Liver (tissue), 9 donors: ENCODE results near the gene MYO1F. TPM values are rescaled to one million over a fixed set of nuclear protein-coding genes. Genes with fewer than 3 reads are reported as not detected.

ENCODE experiments used
- DNase-seq: peaks from one replicate; pipeline ENCODE4 v3.0.0-alpha.2; 2017; ENCODE audit warnings: low spot score
- H3K27ac ChIP-seq, 2 donors: one replicate each; pipeline ENCODE4 v1.7.0; 2013; ENCODE audit warnings: inconsistent platforms in 2 of 2, low read length in 2 of 2, control low read depth in 1 of 2, low read depth in 1 of 2, mild to moderate bottlenecking in 1 of 2
- H3K27me3 ChIP-seq, 4 donors: one replicate each; pipeline versions ENCODE4 v1.6.1 to v1.7.0; 2013; ENCODE audit warnings: low read length in 3 of 4, inconsistent platforms in 1 of 4, mild to moderate bottlenecking in 1 of 4, moderate library complexity in 1 of 4; ENCODE audit not compliant: control insufficient read depth in 4 of 4, insufficient read depth in 4 of 4
- H3K36me3 ChIP-seq, 4 donors: one replicate each; pipeline versions ENCODE4 v1.6.1 to v1.7.0; 2013; ENCODE audit warnings: low read length in 3 of 4, mild to moderate bottlenecking in 3 of 4, low read depth in 1 of 4, moderate library complexity in 1 of 4; ENCODE audit not compliant: control insufficient read depth in 4 of 4, insufficient read depth in 3 of 4
- H3K4me1 ChIP-seq, 4 donors: one replicate each; pipeline versions ENCODE4 v1.6.1 to v1.7.0; 2013; ENCODE audit warnings: low read length in 3 of 4, mild to moderate bottlenecking in 3 of 4, moderate library complexity in 1 of 4; ENCODE audit not compliant: control insufficient read depth in 4 of 4, insufficient read depth in 4 of 4
- H3K4me3 ChIP-seq, 3 donors: one replicate each; pipeline versions ENCODE4 v1.6.1 to v1.7.0; 2013; ENCODE audit warnings: low read length in 3 of 3, control low read depth in 1 of 3, low read depth in 1 of 3, mild to moderate bottlenecking in 1 of 3
- H3K9ac ChIP-seq, 2 donors: one replicate each; pipeline ENCODE4 v1.7.0; 2013; ENCODE audit warnings: low read length in 2 of 2, mild to moderate bottlenecking in 2 of 2, moderate library complexity in 2 of 2, control low read depth in 1 of 2, low read depth in 1 of 2
- H3K9me3 ChIP-seq, 4 donors: one replicate each; pipeline versions ENCODE4 v1.6.1 to v1.7.0; 2013; ENCODE audit warnings: low read length in 3 of 4; ENCODE audit not compliant: control insufficient read depth in 4 of 4
- CTCF ChIP-seq: fragments of 150-350 bp; IDR thresholded peaks from 2 replicates; pipeline ENCODE4 v1.5.1; 2017; ENCODE audit warnings: improper control_type of control experiment, low read depth, low read length; ENCODE audit not compliant: missing input control
- FOXA1 ChIP-seq: IDR thresholded peaks from 2 replicates; pipeline ENCODE4 v1.6.1; 2016; ENCODE audit warnings: antibody characterized with exemption
- FOXA2 ChIP-seq: IDR thresholded peaks from 2 replicates; pipeline ENCODE4 v1.6.1; 2016; ENCODE audit warnings: antibody characterized with exemption
- GABPA ChIP-seq, 2 donors: IDR thresholded peaks in 1 of 2; conservative IDR thresholded peaks in 1 of 2; 2 replicates each; pipeline ENCODE4 v1.6.1; 2016; ENCODE audit warnings: antibody characterized with exemption in 2 of 2, mild to moderate bottlenecking in 1 of 2, moderate library complexity in 1 of 2
- HNF4A ChIP-seq, 2 donors: conservative IDR thresholded peaks; 2 replicates each; pipeline ENCODE4 v1.6.1; 2016; ENCODE audit warnings: antibody characterized with exemption in 2 of 2, mild to moderate bottlenecking in 2 of 2
- HNF4G ChIP-seq: IDR thresholded peaks from 2 replicates; pipeline ENCODE4 v1.6.1; 2016; ENCODE audit warnings: antibody characterized with exemption
- JUND ChIP-seq, 2 donors: IDR thresholded peaks; 2 replicates each; pipeline ENCODE4 v1.6.1; 2016; ENCODE audit warnings: antibody characterized with exemption in 2 of 2
- MAX ChIP-seq: IDR thresholded peaks from 2 replicates; pipeline ENCODE4 v1.6.1; 2016; ENCODE audit warnings: antibody characterized with exemption
- RAD21 ChIP-seq, 2 donors: IDR thresholded peaks; 2 replicates each; pipeline ENCODE4 v1.6.1; 2016; ENCODE audit warnings: antibody characterized with exemption in 2 of 2, mild to moderate bottlenecking in 2 of 2
- RXRA ChIP-seq, 2 donors: IDR thresholded peaks; 2 replicates each; pipeline ENCODE4 v1.6.1; 2017 to 2018; ENCODE audit warnings: antibody characterized with exemption in 2 of 2, mild to moderate bottlenecking in 1 of 2
- SP1 ChIP-seq: IDR thresholded peaks from 2 replicates; pipeline ENCODE4 v1.6.1; 2018; ENCODE audit warnings: antibody characterized with exemption, mild to moderate bottlenecking
- TAF1 ChIP-seq: conservative IDR thresholded peaks from 2 replicates; pipeline ENCODE4 v1.6.1; 2016; ENCODE audit warnings: antibody characterized with exemption, mild to moderate bottlenecking
- YY1 ChIP-seq: IDR thresholded peaks from 2 replicates; pipeline ENCODE4 v1.6.1; 2016; ENCODE audit warnings: antibody characterized with exemption, mild to moderate bottlenecking
- ZBTB33 ChIP-seq: IDR thresholded peaks from 2 replicates; pipeline ENCODE4 v1.6.1; 2016; ENCODE audit warnings: antibody characterized with exemption
- WGBS: extraction: QIAGEN DNeasy Blood & Tissue Kit; methylation state at CpG from one replicate; pipeline ENCODE4 v1.1.7; 2013; 5-methylcytosine and 5-hydroxymethylcytosine counted together
- polyA plus RNA-seq, 2 donors: library from polyadenylated mRNA; stranded (reverse) in 1 of 2; unstranded in 1 of 2; fragments of 200-250 nt in 1 of 2; fragments of >200 nt in 1 of 2; fragmentation: Nextera tagmentation in 1 of 2; extraction: Ambion mirVana in 1 of 2; gene quantifications; one replicate each; pipeline versions ENCODE4 v1.2.1 to v1.2.3, GENCODE V29; 2013 to 2015
- total RNA-seq, 2 donors: library from RNA; depleted of rRNA; stranded (reverse); fragments of >200 nt; gene quantifications; one replicate each; pipeline ENCODE4 v1.2.3, GENCODE V29; 2014
- TF ChIP-seq, protein P1 (sequence below): IDR thresholded peaks from 2 replicates; pipeline ENCODE4 v1.6.1; 2016; ENCODE audit warnings: antibody characterized with exemption
- TF ChIP-seq, protein P2 (sequence below): IDR thresholded peaks from 2 replicates; pipeline ENCODE4 v1.6.1; 2016; ENCODE audit warnings: antibody characterized with exemption, mild to moderate bottlenecking
- donor health status: healthy.
- donor health status: healthy.
- donor health status: healthy.
- donor health status: healthy.
- donor health status: healthy.

MYO1F gene
- total and polyA plus RNA-seq, 4 donors, result 6.1 to 20.4 (median 12.0) TPM

GRCh38 chr19:8615813-8616596 is 38.8 kb upstream of the MYO1F start:
- no peaks in the 10 kb centered on the region for H3K36me3 ChIP-seq
- DNase-seq, result peak; percentile 54
- H3K9ac ChIP-seq, result no peak overlapping the region
- H3K9me3 ChIP-seq, result no peaks in the 10 kb centered on the region
- TF ChIP-seq FOXA2 (no peak), CTCF (peak; percentile 99), GABPA (IDR thresholded peaks at IDR 0.05 in 1 of 2, conservative IDR thresholded peaks at IDR 0.05 in 1 of 2) (no peak), YY1 (no peak), RXRA (IDR thresholded peaks at IDR 0.05) (peak in 1 of 2 donors; percentile 45), HNF4G (no peak), JUND (IDR thresholded peaks at IDR 0.05) (no peak), HNF4A (conservative IDR thresholded peaks at IDR 0.05) (peak in 1 of 2 donors; percentile 7), MAX (no peak), TAF1 (no peak), FOXA1 (no peak), ZBTB33 (no peak), RAD21 (IDR thresholded peaks at IDR 0.05) (peak; percentile 83 to 92), SP1 (no peak)
- TF ChIP-seq, protein P1, sequence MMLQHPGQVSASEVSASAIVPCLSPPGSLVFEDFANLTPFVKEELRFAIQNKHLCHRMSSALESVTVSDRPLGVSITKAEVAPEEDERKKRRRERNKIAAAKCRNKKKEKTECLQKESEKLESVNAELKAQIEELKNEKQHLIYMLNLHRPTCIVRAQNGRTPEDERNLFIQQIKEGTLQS, result no peak
- TF ChIP-seq, protein P2, sequence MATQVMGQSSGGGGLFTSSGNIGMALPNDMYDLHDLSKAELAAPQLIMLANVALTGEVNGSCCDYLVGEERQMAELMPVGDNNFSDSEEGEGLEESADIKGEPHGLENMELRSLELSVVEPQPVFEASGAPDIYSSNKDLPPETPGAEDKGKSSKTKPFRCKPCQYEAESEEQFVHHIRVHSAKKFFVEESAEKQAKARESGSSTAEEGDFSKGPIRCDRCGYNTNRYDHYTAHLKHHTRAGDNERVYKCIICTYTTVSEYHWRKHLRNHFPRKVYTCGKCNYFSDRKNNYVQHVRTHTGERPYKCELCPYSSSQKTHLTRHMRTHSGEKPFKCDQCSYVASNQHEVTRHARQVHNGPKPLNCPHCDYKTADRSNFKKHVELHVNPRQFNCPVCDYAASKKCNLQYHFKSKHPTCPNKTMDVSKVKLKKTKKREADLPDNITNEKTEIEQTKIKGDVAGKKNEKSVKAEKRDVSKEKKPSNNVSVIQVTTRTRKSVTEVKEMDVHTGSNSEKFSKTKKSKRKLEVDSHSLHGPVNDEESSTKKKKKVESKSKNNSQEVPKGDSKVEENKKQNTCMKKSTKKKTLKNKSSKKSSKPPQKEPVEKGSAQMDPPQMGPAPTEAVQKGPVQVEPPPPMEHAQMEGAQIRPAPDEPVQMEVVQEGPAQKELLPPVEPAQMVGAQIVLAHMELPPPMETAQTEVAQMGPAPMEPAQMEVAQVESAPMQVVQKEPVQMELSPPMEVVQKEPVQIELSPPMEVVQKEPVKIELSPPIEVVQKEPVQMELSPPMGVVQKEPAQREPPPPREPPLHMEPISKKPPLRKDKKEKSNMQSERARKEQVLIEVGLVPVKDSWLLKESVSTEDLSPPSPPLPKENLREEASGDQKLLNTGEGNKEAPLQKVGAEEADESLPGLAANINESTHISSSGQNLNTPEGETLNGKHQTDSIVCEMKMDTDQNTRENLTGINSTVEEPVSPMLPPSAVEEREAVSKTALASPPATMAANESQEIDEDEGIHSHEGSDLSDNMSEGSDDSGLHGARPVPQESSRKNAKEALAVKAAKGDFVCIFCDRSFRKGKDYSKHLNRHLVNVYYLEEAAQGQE, result no peak
- H3K27me3 ChIP-seq, result no peaks in the 10 kb centered on the region
- H3K27ac ChIP-seq, result no peak overlapping the region
- H3K4me3 ChIP-seq, result no peak overlapping the region
- H3K4me1 ChIP-seq, result peaks cover 0 to 7% (median 2%) of the 10 kb centered on the region in 4 donors
- 19% methylated on average over 23 of the region's 23 CpGs for WGBS
